Measurements from ENCODE around the gene KISS1.

Gene KISS1

DNA sequence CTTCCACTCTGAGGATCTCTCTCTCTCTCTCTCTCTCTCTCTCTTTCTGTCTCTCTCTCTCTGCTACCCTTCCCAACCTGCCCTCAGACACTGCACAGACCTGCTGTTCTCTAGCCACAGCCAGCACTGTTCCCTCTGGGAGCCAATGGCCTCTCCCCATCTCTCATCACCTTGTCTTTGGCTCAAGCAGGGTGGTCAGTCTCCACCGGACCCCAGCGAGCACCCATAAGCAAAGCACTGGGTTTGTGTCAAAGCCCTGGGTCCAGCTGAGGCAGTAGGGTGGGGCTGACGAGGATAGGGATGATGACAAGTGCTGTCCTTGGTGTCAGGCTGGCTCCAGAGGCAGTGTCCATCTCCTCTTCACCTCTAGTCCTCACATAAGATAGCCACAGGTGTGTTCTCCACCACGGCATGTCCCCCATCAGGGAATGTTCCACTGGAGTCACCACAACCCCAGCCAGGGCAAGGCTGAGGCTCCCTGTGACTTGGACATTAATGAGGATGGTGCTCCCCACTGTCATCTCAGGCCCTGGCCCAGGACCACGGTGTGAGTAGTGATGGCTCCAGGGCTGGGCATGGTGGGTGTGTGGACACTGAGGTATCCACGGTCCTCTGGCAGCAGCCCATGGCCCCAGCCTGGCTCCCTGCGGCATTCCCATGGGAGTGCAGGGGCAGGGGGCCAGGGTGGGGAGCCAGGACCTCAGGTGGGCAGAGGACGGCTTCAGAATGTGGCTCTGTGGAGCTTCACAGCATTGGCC lies 25.9 kb upstream of the KISS1 start:
- Histone ChIP-seq H3K9me3 (ENCODE audit: control insufficient read depth, insufficient read depth, low read length) (no peaks in the 10 kb centered on the region), H3K4me3 (ENCODE audit: low read length) (no peak overlapping the region), H3K36me3 (ENCODE audit: control insufficient read depth, low read length) (no peaks in the 10 kb centered on the region), H4K20me1 (ENCODE audit: control insufficient read depth, insufficient read depth, low read depth, low read length) (no peaks in the 10 kb centered on the region), H3K27ac (ENCODE audit: low read depth, low read length) (no peak overlapping the region), H3K79me2 (ENCODE audit: control insufficient read depth, low read length) (no peaks in the 10 kb centered on the region), H3K27me3 (ENCODE audit: control insufficient read depth, low read length) (no peaks in the 10 kb centered on the region), H3K4me2 (ENCODE audit: low read length) (no peak overlapping the region), H3K9me2 (replicated peaks; ENCODE audit: control insufficient read depth, low read length) (no peaks in the 10 kb centered on the region), H3F3A (ENCODE audit: control insufficient read depth, insufficient read depth) (no peaks in the 10 kb centered on the region), H3K4me1 (ENCODE audit: control insufficient read depth, low read length) (no peaks in the 10 kb centered on the region)
- TF ChIP-seq EZH2phosphoT487 (IDR thresholded peaks at IDR 0.05; ENCODE audit: borderline replicate concordance, low read length) = no peak
- no peak for TF ChIP-seq CTCF (IDR thresholded peaks at IDR 0.05; ENCODE audit: low read depth, low read length, poor library complexity, severe bottlenecking)

DNA sequence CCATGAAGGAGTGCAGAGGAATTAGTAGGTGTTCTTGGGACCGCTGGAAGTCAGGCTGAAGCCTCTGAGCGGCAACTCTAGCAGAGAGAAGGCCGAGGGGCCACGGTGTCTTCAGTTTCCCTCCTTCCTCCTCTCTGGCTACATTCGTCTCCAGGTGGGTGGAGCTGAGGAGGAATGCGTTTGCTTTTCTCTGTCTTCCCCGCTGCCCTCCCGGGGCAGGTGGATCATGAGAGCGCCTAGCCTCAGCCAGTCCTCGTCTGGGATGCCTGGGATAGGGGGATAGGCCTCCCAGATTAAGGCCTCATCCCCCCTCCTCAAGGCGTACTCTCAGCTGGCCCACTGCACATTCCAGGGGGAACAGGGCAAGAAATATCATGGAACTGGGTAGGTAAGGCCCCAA lies 25.0 kb upstream of the KISS1 start:
- Histone ChIP-seq H3K4me3 (ENCODE audit: low read length) (no peak overlapping the region), H3K27me3 (ENCODE audit: control insufficient read depth, low read length) (no peaks in the 10 kb centered on the region), H3K4me2 (ENCODE audit: low read length) (no peak overlapping the region), H3K9me3 (ENCODE audit: control insufficient read depth, insufficient read depth, low read length) (no peaks in the 10 kb centered on the region), H3K79me2 (ENCODE audit: control insufficient read depth, low read length) (no peaks in the 10 kb centered on the region), H3K27ac (ENCODE audit: low read depth, low read length) (no peak overlapping the region), H3K9me2 (replicated peaks; ENCODE audit: control insufficient read depth, low read length) (no peaks in the 10 kb centered on the region), H4K20me1 (ENCODE audit: control insufficient read depth, insufficient read depth, low read depth, low read length) (no peaks in the 10 kb centered on the region), H3K36me3 (ENCODE audit: control insufficient read depth, low read length) (no peaks in the 10 kb centered on the region), H3K4me1 (ENCODE audit: control insufficient read depth, low read length) (no peaks in the 10 kb centered on the region), H3F3A (ENCODE audit: control insufficient read depth, insufficient read depth) (no peaks in the 10 kb centered on the region)
- TF ChIP-seq EZH2phosphoT487 (IDR thresholded peaks at IDR 0.05; ENCODE audit: borderline replicate concordance, low read length) (no peak), CTCF (IDR thresholded peaks at IDR 0.05; ENCODE audit: low read depth, low read length, poor library complexity, severe bottlenecking) (no peak)

DNA sequence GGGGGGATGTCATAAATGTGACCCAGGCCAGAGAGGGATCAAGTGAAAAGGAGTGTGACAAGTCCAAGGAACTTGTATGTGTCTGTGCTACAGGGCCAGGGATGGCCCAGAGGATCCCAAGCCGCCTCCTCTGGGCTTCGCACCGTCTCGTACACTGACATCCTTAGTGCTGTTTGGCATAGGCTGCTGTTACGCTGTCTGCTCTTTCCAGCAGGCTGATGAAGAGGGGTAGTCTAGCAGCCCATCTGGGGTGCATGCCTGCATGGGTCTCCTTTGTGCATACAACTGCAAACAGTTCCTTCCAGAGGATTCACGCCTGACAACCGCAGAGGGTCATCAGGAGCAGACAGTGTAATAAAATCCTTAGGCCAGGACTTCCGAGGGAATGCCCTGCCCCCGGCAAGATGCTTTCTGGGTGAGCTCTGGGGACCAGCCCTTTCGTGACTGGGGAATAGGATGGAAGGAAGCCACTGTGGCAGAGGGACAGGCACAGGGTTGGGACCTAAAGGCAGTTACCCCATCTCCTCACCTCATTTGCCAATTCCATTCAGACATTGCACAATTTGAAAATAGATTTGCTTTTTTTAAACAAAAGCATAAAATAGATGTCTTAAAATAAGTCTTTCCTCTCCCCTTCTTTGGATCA lies 23.8 kb upstream of the KISS1 start:
- H3K9me3 ChIP-seq (ENCODE audit: control insufficient read depth, insufficient read depth, low read length) = no peaks in the 10 kb centered on the region
- H3K9me2 ChIP-seq (replicated peaks; ENCODE audit: control insufficient read depth, low read length) = no peaks in the 10 kb centered on the region
- TF ChIP-seq EZH2phosphoT487 (IDR thresholded peaks at IDR 0.05; ENCODE audit: borderline replicate concordance, low read length) = no peak
- no peak for TF ChIP-seq CTCF (IDR thresholded peaks at IDR 0.05; ENCODE audit: low read depth, low read length, poor library complexity, severe bottlenecking)
- H3F3A ChIP-seq (ENCODE audit: control insufficient read depth, insufficient read depth) = no peaks in the 10 kb centered on the region
- H3K27me3 ChIP-seq (ENCODE audit: control insufficient read depth, low read length) = no peaks in the 10 kb centered on the region
- H3K4me1 ChIP-seq (ENCODE audit: control insufficient read depth, low read length) = no peaks in the 10 kb centered on the region
- no peaks in the 10 kb centered on the region for H3K79me2 ChIP-seq (ENCODE audit: control insufficient read depth, low read length)
- H3K4me2 ChIP-seq (ENCODE audit: low read length) = no peak overlapping the region
- H3K36me3 ChIP-seq (ENCODE audit: control insufficient read depth, low read length) = no peaks in the 10 kb centered on the region
- no peak overlapping the region for H3K4me3 ChIP-seq (ENCODE audit: low read length)
- H3K27ac ChIP-seq (ENCODE audit: low read depth, low read length) = no peak overlapping the region
- no peaks in the 10 kb centered on the region for H4K20me1 ChIP-seq (ENCODE audit: control insufficient read depth, insufficient read depth, low read depth, low read length)

Measured in DOHH2 (cell line).